G401.6 (cell line): ENCODE results near the gene NHLRC2.
"Not testable (repeated sequence)": the region's sequence is repeated elsewhere in the genome, so short reads cannot be mapped to it uniquely, and the experiment has no call there.

Source experiments
- FAIRE-seq: peaks from 2 replicates; lab custom pipeline; 2012; peaks lifted over from hg19 to GRCh38; lab: Jason Lieb, UNC

NHLRC2 gene

GRCh38 chr10:113943196-113943595 is 88.7 kb downstream of the NHLRC2 start:
- not testable (repeated sequence) for FAIRE-seq

DNA sequence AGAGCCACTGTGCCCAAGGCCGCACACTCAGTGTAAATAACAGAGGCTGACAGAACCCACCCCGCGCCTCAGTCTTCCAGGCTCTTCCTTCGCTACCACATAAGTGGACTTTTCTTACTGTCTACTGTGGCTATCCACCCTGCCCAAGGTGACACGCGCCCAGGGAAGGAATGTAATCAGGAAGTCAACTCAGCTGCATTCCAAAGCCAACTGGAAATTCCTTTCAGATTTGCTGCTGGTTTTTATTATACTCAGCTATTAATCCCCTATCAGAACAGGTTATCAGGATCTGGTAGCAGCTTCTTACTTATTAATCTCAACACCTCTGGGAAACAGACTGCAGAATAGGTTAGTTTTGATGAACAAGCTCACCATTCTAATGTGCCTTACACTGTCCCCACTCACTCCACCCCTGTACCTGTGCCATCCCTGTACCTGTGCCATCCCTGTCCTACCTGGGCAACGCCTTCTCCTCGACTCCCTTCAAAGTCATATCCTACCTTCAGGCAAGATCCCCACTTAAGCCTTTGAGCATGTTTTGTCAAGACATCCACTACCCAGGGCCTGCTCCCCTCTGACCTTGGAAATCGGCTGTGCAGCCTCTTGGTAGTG is 90.7 kb downstream of the NHLRC2 start:
- no peak for FAIRE-seq

DNA sequence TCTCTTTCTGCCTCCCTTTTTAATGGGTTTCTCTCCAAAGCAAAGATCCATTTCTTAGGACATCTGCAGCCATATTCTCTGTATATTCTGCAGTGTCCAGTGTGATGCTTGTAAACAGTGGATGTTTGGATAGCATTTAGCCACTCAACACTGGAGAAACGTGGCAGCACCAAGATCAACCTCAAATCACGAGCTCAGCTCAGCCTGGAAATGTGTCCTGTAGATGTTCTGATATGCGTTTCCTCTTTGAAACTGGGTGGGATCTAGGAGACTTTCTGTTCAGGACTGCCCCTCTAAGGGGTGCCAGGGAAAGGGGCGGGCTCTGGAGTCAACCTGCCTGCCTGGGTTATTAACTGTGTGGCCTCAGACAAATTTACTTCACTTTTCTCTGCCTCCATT is 91.2 kb downstream of the NHLRC2 start:
- no peak for FAIRE-seq

GRCh38 chr10:113947184-113948041 is 93.0 kb downstream of the NHLRC2 start:
- FAIRE-seq: no peak

- no peak for FAIRE-seq
Measured at GRCh38 chr10:113948048-113948447, 93.6 kb downstream of the NHLRC2 start.

DNA sequence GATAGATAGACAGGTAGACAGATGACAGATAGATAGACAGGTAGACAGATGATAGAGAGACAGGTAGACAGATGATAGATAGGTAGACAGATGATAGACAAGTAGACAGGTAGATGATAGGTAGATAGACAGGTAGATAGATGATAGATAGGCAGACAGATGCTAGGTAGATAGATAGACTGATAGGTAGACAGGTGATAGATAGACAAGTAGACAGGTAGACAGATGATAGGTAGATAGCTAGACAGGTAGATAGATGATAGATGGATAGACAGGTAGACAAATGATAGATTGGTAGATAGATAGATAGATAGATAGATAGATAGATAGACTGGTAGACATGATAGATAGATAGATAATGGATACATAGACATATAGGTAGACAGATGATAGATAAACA is 95.8 kb downstream of the NHLRC2 start:
- FAIRE-seq: no peak

- no peak for FAIRE-seq
Measured at GRCh38 chr10:113953505-113954272, 99.2 kb downstream of the NHLRC2 start.

DNA sequence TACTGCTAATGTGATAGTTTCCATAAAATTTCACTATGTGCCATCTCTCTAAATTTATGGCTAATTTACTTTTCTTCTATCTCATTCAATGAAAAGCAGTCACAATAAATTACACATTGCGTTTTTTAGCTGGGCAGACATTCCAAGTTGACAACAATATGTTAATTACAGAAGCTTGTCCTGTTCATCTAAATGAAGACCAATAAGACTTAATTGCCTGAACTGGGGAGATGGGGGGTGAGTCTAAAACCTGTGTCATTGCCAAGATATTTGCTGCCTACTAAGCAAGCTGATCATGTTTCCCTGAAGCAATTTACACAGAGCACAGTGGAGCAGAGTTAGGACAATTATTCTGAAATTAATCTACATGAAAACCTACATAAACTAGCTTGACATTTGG is 99.9 kb downstream of the NHLRC2 start:
- no peak for FAIRE-seq

- FAIRE-seq: no peak
Measured at GRCh38 chr10:113957013-113957412, 102.6 kb downstream of the NHLRC2 start.

GRCh38 chr10:113958631-113959382 is 104.3 kb downstream of the NHLRC2 start:
- no peak for FAIRE-seq

GRCh38 chr10:113959383-113959760 is 104.9 kb downstream of the NHLRC2 start:
- no peak for FAIRE-seq

DNA sequence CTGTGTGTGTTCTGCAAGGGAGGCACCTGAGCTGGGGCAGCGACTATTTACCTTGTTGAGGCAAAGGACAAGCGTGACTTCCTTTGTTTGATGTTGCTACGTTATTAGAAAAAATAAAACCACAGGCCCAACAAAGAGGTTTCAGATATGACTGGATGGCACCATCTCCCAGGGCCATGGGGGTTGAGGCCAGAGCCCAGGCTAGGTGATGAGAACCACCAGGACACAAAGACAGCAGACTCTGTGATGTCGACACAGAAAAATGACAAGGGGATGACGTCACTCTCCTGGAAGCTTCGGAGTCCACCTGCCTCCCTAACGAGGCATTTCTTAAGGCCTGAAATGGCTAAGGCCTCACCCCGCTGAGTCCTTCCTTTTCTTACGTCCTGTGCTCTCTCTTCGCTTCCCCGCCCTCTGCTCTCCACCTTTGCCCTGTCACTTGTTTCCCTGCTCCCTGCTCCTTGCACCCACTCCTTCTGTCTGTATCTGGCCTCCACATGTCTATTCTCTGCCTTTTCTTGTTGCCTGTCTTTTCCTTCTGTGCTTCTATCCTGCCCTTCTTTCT is 106.2 kb downstream of the NHLRC2 start:
- FAIRE-seq: no peak

DNA sequence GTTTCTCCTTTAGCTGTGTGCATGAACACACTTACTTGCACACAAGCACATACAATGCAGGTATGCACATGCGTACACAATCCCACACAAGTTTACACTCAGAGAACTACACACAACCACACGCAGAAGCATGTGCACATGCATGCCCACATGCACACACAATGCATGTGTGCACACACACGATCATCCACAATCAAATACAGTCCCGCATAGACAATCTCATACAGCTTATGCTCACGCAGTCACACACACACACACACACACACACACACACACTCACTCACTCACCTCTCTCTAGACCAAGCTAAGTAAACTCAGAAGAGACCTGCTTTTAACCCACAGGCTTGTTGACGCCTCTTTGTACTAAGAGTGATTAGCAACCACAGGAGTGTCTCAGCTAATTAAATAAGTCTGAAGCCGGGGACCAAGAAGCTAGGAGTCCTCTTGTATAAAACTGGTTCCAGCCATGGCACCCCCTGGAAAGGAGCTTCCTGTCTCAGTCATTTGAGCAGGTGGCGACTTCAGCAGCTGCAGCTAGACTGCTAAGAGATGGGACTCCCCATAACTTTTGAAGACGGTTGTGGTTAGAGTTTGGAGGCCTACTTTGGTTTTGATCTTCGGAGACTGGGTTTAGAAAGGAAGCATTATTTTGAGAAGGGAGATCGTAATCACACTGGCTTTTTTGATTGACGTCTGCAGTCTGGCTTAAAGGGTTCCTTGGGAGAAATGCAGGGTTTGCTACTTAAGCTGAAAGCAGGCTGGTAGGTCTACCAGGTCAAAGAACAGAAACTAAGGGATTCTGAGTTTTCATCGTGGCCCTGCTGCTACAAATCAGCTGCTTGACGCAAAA is 106.9 kb downstream of the NHLRC2 start:
- no peak for FAIRE-seq

- FAIRE-seq: no peak
Measured at GRCh38 chr10:113965077-113965476, 110.6 kb downstream of the NHLRC2 start.

- no peak for FAIRE-seq
Measured at GRCh38 chr10:113965683-113966082, 111.2 kb downstream of the NHLRC2 start.
